GM18498 (cell line): ENCODE data around the gene EPN1.

ENCODE experiments used
- ATAC-seq: cut with Tn5 transposase; IDR thresholded peaks from one replicate; pipeline ENCODE4 v1.9.1; 2021; ENCODE audit warnings: mild to moderate bottlenecking, moderate library complexity; ENCODE audit not compliant: unreplicated experiment

The EPN1 gene

GRCh38 chr19:55691561-55692481, 16.8 kb downstream of the EPN1 start:
- no peak for ATAC-seq

DNA sequence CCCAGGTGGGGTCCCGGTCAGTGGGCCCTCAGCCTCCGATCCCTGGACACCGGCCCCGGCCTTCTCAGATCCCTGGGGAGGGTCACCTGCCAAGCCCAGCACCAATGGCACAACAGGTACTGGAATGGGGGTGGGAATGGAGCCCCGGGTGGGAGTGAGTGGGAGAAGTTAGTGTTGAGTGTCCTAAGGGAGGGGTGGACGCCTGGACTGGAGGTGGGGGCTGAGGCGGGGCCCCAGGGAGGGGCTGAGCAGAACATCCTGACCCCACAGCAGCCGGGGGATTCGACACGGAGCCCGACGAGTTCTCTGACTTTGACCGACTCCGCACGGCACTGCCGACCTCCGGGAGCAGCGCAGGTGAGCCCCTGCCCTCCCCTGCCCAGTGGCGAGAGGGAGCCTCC, 17.7 kb downstream of the EPN1 start:
- no peak for ATAC-seq

- no peak for ATAC-seq
Observed at GRCh38 chr19:55693336-55693974, 18.4 kb downstream of the EPN1 start.

DNA sequence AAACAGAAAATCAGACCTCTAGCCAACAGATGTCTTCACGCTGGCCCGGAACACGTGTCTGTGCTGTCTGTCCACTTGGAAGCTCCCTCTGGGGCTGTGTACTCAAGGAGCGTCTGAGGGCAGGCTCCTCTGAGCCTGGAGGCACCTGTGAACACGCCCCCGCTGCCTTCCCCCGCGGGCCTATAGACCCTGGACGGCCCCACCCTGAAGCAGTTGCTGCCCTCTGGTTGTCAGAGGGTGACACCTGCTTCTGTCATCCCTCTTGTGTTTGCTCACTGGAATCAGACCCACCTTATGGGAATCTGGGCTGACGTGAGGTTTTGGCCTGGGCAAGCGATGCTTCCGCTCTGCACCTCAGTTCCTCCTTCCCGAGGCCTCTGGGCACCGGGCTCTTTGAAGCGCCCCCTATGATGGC, 19.2 kb downstream of the EPN1 start:
- ATAC-seq = no peak

DNA sequence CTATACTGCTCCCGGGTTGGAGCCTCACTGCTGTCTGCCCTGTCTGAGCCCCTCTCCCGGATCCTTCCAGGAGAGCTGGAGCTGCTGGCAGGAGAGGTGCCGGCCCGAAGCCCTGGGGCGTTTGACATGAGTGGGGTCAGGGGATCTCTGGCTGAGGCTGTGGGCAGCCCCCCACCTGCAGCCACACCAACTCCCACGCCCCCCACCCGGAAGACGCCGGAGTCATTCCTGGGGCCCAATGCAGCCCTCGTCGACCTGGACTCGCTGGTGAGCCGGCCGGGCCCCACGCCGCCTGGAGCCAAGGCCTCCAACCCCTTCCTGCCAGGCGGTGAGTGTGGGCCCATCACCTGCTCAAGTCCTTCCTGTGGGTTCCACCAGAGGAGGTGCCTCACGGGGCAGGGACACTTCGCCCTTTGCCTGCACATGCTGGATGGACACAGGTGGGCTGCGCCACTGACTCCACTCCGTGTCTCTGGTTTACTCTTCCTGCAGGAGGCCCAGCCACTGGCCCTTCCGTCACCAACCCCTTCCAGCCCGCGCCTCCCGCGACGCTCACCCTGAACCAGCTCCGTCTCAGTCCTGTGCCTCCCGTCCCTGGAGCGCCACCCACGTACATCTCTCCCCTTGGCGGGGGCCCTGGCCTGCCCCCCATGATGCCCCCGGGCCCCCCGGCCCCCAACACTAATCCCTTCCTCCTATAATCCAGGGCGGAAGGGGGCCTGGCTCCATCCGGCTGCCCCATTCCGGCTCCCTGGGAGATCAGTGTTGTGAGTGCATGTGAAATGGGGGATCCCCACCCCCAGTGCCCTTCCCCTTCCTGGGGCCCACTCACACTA, 19.8 kb downstream of the EPN1 start:
- no peak for ATAC-seq

DNA sequence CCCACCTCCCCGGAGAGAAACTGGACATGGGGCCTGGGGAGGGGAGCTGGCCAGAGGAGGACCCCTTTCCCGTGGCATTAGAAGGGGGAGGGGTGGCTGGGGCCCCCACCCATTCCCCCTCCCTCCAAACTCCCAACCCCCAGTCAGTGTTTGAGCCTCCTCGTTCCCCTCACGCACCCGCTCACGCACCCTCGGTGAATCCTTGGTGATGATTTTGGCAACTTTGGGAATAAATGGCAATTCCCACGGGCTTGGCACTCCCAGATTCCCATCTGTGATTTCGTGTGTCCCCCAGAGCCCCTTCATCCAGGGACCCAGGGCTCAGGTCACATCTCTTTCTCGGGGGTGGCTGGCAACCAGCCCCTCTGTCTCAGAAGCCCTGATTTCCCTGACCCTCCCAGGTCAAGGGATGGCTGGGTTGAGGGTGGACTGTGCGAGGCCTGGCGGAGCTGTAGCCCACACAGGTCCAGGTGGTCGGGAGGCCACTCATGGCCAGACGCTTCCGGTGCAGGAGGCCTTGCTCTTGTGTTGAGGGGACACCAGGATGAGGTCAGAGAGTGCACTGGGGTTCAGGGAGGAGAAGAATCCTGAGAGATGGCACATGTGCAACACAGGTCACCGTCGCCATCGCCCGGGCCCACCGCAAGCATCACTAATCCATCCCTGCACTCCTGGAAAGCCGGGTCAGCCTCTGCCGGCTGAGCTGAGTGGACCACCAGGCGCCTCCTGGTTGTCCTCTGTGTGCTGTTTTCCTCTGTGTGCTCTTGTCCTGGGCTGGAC, 20.7 kb downstream of the EPN1 start:
- ATAC-seq = no peak

GRCh38 chr19:55696301-55697068, 21.5 kb downstream of the EPN1 start:
- no peak for ATAC-seq

DNA sequence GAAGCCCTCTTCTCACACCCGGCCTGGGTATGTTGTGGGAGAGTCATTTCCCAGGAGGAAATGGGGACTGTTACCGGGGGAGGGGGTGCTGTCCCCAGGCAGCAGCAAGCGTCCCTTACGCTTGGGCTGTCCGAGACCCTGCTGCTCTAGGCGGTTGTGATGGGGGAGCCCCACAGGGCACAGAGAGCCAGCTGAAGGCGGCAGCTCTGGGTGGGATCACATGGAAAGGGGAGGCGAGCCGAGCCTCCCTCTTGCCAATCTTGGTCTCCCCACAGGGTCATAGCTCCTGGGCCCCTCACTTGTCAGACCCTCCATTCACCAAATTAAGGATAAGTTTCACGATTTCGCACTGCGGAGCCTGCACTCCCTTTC, 22.0 kb downstream of the EPN1 start:
- no peak for ATAC-seq

- no peak for ATAC-seq
Observed at GRCh38 chr19:55697698-55698097, 22.7 kb downstream of the EPN1 start.

GRCh38 chr19:55698256-55698655, 23.2 kb downstream of the EPN1 start:
- ATAC-seq = no peak

DNA sequence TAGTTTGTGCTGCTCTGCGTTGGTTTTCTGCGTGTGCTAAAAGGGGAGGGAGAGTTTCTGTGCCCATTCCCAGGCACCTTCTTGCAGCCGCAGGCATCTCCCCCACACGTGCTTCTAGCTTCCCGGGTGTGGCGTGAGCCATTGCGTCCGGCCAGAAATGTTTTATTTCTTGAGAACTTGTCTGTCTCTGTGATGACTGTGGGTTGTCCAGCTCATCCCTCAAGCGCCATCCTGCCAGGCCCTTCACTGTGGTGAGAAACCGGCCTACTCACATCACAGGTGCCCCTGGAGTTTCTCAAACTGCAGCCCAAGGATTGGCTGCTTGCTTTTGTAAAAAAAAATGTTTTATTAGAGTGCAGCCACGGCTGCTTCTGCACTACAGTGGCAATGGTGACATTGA, 24.2 kb downstream of the EPN1 start:
- no peak for ATAC-seq

- ATAC-seq = no peak
Observed at GRCh38 chr19:55700813-55701212, 25.8 kb downstream of the EPN1 start.

DNA sequence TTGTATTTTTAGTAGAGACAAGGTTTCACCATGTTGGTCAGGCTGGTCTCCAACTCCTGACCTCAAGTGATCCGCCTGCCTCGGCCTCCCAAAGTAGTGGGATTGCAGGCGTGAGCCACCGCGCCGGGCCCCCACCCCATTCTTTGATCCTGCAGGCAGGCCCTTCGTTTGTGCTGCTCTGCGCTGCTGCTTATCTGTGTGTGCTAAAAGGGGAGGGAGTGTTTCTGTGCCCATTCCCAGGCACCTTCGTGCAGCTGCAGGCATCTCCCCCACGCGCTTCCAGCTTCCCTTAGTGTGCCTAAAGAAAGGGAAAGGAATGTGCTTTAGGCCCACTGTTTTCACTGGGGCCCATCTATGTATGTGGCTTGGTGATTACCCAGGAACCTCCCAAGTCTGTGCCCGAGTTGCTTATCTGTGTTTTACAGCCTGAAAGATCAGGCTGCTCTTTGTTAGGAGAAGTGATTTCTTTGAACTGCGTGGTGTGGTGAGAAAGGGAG, 27.2 kb downstream of the EPN1 start:
- no peak for ATAC-seq

DNA sequence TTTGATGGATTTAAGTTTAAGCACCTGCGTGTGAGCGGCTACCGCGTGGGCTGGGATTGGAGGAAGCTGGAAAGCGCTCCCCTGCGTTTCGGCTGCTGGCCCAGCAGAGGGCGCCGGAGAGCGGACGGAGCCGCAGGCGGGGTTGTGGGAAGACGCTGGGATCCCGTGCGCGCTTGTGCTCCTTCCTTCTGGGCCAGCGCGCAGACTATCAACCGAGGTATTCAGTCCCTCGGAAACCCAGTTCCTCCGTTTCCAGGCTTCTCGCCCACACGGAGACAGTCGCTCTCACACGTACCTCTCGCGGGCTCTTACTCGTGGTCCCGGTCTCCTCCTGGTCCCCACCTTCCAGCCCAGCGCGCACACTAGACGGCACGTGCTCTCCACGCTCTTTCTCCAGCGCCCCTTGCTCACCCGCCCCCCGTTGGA, 28.8 kb downstream of the EPN1 start:
- ATAC-seq = no peak

- ATAC-seq = no peak
Observed at GRCh38 chr19:55704494-55705245, 29.6 kb downstream of the EPN1 start.

GRCh38 chr19:55705972-55706371, 30.9 kb downstream of the EPN1 start:
- ATAC-seq = no peak

GRCh38 chr19:55711719-55712118, 36.7 kb downstream of the EPN1 start:
- ATAC-seq = no peak

- ATAC-seq = no peak
Observed at GRCh38 chr19:55712804-55713631, 38.0 kb downstream of the EPN1 start.
